CD4-positive, alpha-beta T cell treated with Interleukin-12 subunit alpha and Interleukin-12 subunit beta, for 1 hour (primary cell): ENCODE results near the gene TMEM43.

Experiments
- DNase-seq: peaks from one replicate; pipeline ENCODE4 v3.0.0-alpha.2; 2020

Gene TMEM43

GRCh38 chr3:14122301-14122700 lies 2.6 kb upstream of the TMEM43 start:
- no peak for DNase-seq

GRCh38 chr3:14123308-14124222 lies 1.3 kb upstream of the TMEM43 start:
- no peak for DNase-seq

- DNase-seq: peak; percentile 66
These were observed 633 bp upstream of the TMEM43 start for GRCh38 chr3:14124223-14124614.

- DNase-seq: peak; percentile 66
These were observed 553 bp downstream of the TMEM43 start for GRCh38 chr3:14125193-14126016.

- DNase-seq: no peak
These were observed 1.4 kb downstream of the TMEM43 start for GRCh38 chr3:14126017-14126886.

GRCh38 chr3:14126887-14127505 lies 2.1 kb downstream of the TMEM43 start:
- DNase-seq: no peak

DNA sequence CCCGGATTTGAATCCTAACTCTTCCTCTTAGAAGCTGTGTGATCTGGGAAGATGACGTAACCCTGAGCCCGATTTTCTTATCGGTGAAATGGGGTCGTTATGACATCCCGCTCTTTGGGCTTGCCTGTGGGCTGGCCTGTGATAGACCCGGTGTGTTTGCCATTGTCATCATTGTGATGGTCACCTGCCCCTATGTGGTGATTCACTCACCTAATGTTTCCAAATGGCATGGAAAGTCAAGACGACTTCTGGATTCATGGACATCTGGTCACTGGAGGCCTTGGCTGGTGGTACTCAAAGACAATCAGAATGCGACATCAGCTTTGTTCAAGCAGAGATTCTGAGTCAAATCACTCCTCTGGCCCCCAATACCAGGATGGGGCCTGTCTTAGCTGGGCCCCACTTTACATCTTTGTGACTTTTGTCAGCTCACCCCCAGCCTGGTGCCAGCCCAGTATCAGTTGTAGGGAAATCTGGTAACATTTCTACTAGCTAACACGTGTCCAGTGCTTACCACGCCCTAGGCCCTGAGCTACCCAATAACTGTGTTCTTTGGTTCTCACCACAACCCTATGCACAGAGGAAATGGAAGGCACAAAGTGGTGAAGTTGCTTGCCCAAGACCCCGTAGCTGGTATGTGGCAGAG lies 2.8 kb downstream of the TMEM43 start:
- DNase-seq: no peak

- DNase-seq: no peak
These were observed 3.9 kb downstream of the TMEM43 start for GRCh38 chr3:14128724-14129123.

- DNase-seq: no peak
These were observed 4.4 kb downstream of the TMEM43 start for GRCh38 chr3:14129296-14129695.

DNA sequence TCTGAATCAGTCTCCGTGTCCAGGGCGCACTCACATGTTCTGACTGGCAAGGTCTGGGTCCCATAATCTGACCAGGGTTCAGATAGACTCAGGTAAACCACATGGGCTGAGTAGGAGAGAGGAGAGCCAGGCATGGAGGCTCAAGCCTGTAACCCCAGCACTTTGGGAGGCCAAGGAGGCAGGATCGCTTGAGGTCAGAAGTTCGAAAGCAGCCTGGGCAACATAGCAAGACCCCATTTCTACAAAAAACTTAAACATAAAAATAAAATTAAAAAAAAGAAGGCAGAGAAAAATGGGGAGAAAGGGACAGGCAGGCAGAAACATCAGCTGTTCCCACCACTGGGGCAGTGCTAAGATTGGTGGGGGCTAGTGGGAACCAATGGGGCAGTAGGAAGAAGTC lies 5.4 kb downstream of the TMEM43 start:
- DNase-seq: no peak

- DNase-seq: no peak
These were observed 5.9 kb downstream of the TMEM43 start for GRCh38 chr3:14130707-14131106.

- no peak for DNase-seq
These were observed 6.3 kb downstream of the TMEM43 start for GRCh38 chr3:14131134-14131533.

DNA sequence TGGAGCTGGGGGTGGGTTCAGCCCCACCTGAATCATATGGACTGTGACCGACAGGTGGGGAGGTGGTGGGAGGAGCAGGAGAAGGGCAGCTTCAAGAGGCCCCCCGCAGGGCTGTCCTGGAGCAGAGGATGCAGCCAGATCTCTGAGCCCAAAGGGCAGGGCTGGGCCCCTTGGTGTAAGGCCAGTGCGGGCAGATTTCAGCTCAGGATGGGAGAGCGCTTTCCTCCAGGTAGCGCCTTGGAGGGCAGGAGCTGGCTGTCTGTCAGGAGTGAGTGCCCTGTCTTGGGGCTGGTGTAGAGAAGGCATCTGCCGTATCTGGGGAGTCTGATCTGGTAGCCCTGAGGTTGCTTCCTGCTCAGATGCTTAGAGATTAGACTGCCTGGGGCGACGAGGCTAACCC lies 7.3 kb downstream of the TMEM43 start:
- no peak for DNase-seq

GRCh38 chr3:14132689-14133088 lies 7.8 kb downstream of the TMEM43 start:
- DNase-seq: no peak

GRCh38 chr3:14133188-14133800 lies 8.4 kb downstream of the TMEM43 start:
- DNase-seq: no peak

GRCh38 chr3:14133876-14134275 lies 9.0 kb downstream of the TMEM43 start:
- DNase-seq: no peak

DNA sequence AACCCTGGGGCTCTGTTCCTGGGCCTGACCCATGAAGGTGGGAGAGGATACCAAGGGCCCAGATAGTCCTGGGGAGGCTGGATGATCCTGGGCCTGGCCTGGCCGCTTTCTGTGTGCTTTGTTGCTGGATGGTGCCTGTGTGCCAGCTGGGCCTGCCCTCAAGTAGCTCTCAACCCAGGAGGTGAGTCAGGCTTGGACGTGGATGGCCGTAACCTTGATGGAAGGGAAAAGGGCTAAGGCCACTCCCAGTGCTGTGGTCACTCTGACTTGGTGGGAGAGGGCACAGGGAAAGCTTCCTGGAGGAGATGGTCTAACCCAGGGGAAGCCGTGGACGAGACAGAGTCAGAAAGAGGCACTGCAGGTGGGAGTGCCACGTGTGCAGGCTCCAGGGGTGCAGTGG lies 9.4 kb downstream of the TMEM43 start:
- DNase-seq: no peak

DNA sequence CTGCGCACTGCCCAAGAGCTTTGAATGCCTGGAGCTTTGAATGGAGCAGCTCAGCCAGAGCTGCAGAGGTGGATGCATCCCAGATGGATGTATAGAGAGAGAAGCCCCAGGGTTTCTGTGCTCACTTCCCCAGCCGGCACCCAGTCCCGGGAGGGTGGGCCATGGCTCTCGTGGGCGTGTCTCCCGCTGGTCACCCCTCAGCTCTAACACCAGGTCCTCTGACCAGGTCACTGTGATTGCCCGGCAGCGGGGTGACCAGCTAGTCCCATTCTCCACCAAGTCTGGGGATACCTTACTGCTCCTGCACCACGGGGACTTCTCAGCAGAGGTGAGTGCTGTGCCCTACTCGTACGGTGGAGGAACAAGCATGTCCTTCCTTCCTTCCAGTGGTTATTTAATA lies 10.7 kb downstream of the TMEM43 start:
- no peak for DNase-seq

DNA sequence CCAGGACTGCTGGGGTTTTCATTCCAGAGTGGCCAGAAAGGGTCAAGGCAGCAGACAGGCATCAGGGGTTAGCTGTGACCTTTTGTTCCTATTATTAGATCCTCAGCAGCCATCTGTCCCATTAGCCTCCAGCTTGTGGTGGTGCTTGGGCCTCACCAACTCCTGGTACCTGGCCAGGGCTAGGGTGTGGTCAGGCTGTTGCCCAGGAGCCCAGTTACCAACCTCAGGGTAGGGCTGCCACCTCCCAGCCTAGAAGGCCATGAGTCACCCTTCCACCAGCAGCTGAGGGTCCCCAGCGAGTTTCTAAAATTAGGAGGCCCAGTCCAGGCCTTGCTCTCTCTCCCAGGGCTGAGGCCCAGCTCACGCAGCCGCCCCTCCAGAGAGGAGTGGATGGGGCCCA lies 12.2 kb downstream of the TMEM43 start:
- DNase-seq: no peak

GRCh38 chr3:14137445-14137844 lies 12.6 kb downstream of the TMEM43 start:
- no peak for DNase-seq

DNA sequence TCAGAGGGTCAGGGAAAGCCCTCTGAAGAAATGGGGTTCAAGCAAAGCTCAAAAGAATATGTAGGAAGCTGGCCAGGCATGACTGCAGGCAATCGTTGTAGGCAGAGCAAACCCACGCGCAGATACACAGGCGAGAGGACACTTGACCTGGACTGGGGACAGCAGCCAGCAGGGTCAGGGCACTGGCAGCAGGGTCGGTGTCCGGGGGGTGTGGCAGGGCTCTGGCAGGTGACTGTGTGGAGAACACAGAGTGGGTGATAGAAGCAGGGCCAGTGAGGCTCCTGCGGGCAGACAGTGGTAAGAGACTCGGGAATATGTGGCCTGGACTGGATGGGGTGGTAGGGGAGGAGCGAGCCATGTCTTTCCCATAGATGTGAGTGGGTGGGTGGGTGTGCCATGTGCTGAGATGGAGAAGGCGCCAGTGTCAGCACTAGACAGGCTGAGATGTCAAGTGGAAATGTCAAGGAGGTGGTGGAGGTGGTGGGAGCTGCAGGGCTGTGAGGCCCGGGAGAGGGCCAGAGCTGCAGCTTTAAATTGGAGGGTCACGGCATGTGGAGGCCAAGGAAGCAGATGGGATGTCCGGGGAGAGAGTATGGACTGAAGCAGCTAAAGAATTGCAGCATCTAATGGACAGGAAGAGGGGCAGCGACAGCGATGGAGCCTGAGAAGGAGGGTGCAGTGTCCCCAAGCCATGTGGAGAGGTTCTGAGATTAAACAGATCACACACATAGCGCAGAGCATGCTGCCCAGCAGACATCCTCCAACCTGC lies 13.4 kb downstream of the TMEM43 start:
- DNase-seq: no peak
